Hepatic stellate cell (primary cell): ENCODE measurements around the gene TNRC6C.
A peak's percentile ranks its signal among the peaks of the same experiment; 100 is the strongest.
"Not testable (repeated sequence)": the region's sequence is repeated elsewhere in the genome, so short reads cannot be mapped to it uniquely, and the experiment has no call there.

Experiments
- DNase-seq: peaks from one replicate; pipeline ENCODE4 v3.0.0; 2011; ENCODE audit warnings: low spot score

Gene TNRC6C

DNA sequence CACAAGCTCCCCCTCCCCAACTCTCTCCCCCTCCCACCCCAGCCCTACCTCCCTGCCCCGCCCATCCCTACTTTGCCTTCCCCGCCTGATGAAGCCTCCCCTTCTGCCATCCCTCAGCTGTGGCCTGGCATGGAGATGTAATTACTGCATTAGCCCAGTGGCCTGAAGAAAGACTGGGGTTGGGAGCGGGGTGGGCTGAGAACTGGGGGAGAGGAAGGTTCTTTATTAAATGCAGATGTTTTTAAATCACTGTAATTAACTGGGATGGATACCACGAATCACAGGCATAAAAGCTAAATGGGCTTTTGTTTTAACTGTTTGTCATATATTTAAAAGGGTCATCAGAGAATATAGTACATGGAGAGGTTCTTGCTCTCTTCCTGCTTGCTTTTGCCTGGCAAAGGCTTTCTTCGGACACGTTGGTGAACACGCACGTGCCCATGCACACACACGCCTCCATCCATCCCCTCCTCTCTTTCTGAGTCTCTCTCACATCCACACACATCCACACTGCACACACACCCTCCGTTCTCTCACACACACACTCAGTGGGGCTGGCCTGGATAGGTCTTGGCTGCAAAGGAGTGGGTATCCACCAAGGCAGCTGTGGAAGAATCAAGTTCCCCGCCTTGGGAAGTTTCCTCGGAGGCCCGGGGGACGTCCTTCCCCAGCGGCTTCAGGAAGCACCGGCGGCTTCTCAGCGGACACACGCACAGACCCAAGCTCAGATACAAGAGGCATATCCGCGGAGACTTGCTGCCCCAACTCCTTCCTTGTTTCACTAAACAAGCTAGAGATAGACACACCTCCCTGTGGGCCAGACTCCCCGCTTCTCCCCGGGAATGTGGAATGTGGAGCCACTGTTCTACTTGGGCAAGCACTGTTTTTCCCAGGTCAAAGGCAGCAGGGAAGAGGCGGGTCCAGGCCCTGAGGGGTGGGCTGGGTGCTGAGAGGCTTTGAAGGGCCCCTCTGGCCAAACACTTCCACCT is 27.4 kb upstream of the TNRC6C start:
- no peak for DNase-seq

DNA sequence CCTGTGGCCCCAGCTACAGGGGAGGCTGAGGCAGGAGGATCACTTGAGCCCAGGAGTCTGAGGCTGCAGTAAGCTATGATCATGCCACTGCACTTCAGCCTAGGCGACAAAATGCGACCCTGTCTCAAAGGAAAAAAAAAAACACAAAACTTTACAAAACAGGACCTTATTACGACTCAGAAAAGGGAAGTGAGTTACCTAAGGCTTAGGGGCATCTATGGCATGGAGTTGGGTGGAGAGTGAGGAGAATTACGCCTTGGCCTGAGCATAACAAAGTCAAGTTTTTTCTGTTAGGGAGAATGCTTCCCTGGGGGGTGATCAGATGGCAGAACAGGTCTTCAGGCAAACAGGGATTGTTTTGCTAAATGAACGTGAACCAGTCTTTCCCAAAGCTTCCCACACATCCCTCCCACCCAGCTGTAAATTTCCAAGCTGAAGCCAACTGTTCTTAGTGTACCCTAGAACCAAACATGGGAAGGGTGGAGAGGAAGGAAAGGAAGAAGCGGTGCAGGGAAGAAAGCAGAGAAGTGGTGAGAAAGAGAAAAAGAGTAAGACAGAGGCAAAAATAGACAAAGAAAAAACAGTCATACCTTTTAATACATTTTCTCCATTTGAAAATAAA is 24.6 kb upstream of the TNRC6C start:
- DNase-seq = no peak

DNA sequence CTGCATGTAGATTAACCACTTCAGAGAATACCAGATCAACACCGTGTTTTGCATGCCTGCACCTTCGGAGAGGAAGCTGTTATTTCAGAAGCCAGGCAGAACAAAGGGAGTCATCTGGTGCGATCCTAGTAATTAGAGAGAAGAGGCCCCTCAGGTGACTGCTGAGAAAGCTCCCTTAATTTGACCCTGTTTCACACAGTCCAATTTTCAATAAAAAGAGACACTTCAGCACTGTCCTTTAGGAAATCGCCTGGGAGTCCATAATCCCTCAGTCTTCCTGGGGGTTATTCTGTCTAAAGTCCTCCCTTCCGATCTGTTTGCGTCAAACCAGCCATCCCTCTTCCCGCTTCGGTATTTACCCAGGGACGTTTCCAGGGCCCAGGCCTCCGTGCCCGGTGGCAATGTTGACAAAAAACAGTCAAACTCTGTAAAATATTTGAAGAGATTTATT is 23.4 kb upstream of the TNRC6C start:
- no peak for DNase-seq

DNA sequence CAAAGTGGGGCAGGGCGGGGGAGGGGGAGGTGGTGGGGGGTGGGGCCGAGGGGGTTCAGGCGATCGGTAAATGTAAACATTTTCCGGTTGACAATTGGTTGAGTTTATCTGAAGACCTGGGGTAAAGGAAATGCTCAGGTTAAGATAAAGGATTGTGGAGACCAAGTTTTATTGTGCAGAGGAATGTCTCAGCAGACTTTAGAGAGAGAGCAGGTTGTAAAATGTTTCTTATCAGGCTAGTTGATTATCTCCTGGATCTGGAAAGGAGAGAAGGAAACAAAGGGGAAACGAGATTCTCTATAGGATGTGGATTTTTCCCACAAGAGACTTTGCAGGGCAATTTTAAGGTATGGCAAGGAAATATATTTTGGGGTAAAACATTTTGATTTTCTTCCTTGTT is 22.8 kb upstream of the TNRC6C start:
- DNase-seq = not testable (repeated sequence)

DNA sequence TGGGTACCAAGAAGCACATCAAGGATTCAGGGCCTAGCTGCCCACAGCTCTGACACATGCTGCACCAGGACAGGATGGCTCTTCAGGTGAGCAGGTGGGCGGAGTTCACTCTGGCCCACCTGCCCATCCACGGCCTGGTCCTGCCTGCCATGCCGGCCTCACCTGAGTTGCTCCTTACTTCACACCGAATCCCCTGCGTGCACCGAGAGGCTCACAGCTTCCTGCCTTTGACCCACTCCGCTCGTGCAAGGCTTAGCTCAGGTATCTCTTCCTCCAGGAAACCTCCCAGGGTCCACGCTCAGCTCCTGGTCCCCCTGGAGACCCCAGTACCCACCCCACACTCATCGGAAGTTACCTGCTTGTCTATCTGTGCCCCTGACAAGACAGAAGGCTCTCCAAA is 21.6 kb upstream of the TNRC6C start:
- no peak for DNase-seq

DNA sequence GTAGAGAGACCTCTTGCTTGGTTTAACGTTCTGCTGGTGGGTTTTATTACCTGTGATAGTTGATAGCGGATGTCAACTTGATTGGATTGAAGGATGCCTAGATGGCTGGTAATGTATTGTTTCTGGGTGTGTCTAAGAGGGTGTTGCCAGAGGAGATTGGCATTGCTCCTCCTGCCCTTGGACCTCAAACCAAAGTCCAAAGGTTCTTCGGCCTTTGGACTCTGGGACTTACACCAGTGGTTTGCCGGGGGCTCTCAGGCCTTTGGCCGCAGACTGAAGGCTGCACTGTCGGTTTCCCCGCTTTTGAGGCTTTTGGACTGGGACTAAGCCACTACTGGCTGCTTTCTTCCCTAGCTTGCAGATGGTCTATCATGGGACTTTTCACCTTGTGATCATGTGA is 17.5 kb upstream of the TNRC6C start:
- no peak for DNase-seq

DNA sequence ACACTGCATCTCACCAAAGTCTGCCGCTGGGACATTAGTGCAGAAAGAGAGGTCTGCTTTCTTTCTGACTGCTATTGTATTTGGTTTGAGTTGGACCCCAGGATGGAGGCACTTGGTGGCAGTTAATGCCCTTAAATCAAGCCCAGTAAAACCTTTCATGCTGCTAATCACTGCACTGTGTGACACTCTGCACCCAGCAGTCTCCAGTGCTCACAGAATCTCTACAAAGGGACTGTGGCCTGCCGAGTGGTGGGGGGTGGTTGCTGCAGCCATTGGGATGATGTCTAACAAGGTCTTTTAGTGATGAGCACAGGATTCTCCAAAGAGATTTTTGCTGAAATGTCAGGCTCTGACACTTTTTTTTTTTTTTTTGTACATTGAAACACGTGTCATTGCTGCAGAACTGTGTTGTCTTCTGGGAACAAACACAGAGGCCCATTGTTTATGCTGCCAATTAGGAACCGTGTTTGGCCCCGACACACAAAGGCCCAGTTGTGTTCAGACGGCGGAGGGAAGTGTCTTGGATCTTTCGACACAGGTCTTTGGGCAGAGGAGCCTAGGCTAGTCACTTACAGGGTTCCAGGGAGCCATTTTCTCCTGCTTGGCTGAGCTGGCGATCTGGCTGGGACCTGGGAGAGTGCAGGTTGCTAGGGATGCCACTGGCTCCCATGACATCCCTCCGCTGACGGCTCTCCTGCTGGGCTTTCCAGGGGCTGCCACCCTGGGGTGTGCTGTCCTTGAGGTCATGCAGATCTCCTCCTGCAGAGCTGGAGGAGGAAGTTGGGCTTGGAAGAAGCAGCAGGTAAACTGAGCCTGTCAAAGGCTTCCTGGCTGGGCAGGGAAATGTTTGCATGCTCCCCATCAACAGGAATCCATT is 16.2 kb upstream of the TNRC6C start:
- no peak for DNase-seq

DNA sequence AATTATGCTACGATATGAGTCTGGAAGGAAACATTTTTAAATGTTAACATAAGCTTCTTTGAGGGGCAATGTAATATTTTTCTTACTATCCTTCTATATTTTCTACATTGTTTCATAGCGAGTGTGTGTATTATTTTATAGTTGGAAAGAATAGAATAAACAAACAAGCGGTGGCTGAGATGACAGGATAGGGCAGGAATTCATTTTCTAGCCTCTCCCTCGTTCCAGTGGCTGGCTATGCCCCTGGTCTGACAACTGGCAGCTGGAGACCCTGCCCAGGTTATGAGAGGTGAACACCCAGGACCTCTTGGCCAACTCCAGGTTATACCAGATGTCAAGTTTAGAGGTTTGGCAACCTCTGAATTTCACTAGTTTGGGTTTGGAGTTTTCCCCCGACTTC is 14.5 kb upstream of the TNRC6C start:
- DNase-seq = no peak

DNA sequence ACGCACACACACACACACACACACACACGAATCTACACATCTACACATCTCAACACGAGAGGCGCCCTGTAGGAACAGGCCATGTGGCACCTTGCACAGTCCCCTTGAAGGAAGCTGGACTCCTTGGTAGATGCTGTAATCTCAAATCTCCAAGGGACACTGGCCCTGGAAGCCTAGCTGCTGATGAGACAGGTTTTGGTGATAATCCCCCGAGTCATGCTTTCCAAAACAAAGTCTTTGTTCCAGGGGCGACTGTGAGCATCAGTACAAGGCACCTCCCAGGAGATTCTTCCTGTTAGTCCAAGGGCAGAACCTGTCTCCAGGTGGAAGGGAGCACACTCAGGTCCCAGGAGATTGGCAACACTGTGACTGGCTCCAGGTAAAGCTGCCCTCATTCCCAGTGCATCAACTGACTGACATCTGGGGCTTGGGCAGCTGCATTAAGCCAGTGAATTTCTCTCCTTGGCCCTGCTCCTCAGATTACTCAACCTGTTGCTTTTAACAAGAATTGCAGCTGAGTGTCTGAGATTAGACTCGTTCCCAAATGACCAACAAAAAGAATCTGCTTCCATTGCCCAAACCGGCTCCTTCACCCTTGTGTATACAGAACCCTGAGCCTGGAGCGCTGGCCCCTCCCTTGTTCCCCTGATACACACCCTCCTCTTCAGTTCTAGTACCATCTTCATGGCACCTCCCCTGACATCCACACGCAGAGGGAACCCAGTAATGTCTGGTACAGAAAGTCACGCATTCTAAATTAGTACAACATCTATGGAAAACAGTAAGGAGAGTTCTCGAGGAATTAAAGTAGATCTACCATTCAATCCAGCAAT is 13.9 kb upstream of the TNRC6C start:
- no peak for DNase-seq

DNA sequence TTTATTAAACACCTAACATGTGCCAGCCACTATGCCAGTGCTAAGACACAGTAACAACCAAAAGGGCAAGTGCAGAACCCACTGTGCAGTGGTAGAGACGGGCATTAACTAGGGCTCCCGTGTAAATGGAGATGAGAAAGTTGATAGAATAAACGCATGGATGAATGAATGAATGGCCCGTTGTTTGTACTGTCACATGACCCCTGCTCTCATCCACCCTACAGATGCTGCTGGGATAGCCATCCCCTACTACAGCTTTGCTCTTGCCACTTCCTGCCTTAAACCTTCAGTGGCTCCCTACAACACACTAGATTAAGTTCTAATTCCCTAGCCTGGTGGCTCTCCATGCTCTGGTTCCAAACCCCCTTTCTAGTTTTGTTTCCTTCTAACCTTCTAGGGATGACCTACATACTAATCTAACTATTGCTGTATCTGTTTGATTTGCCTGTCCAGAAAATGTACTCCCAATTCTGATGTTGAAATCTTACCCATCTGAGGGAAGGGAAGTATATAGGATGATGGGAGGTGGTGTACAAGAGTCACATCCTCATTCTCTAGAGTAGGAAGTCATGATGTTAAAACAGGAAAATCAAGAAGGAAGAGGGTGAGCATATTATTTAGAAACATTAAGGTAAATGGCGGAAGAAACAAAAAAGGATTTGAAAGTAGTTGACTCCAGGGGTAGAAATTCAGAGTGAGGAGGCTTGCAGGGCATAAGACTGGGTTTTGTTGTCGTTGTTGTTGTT is 11.4 kb upstream of the TNRC6C start:
- no peak for DNase-seq

DNA sequence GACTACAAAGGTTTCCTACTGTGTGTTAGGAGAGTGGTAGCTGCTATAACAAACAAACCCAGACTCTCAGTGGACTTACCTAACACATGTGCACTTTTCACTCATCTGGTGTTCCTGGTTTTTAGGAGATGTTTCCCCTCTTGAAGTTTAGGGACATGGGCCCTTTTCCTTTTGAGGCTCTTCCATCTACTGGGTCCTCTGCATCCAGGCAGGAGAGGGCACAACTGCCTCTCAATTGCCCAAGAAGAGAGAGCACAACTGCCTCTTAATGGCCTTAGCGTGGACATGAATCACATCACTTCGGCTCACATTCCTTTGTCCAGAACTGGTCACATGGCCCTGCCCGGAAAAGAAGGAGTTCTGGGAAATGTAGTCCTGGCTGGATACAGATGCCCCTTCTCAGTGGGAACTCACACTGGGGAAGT is 9.8 kb upstream of the TNRC6C start:
- peak; percentile 76 for DNase-seq

DNA sequence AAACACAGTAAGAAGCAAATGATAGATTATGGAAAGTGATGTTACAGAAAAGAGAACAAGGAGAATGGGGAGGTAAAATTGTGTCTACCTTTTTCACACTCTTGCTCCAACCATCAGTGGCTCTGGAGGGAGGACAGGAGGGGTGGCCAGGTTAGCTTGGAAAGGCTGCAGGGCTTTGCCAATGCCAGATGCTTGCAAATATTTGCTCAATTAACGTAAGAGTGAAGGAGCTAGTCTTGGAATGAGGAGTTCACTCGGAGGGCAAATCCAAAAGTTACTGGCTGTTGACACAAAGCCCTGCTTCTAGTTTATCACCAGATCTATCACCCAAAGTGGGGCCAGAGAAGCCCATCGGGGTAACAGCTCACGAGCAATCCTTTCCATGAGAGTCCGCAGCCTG is 7.4 kb upstream of the TNRC6C start:
- no peak for DNase-seq

DNA sequence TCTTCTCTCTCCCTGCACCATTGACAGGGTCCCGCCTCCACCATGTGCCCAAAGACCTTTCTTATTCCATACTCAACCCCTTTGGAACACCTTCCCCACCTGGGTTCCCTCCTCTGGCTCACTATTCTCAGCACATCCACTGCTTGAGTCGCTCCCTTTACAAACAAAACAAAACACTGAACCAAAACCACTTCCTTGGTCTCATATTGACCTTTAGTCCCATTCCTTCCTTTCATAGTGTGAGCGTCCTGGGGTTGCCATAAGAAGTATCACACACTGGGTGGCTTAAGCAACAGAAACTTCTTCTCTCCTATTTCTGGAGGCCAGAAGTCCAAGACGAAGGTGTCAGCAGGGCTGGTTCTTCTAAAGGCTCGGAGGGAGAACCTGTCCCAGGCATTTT is 6.1 kb upstream of the TNRC6C start:
- DNase-seq = no peak

DNA sequence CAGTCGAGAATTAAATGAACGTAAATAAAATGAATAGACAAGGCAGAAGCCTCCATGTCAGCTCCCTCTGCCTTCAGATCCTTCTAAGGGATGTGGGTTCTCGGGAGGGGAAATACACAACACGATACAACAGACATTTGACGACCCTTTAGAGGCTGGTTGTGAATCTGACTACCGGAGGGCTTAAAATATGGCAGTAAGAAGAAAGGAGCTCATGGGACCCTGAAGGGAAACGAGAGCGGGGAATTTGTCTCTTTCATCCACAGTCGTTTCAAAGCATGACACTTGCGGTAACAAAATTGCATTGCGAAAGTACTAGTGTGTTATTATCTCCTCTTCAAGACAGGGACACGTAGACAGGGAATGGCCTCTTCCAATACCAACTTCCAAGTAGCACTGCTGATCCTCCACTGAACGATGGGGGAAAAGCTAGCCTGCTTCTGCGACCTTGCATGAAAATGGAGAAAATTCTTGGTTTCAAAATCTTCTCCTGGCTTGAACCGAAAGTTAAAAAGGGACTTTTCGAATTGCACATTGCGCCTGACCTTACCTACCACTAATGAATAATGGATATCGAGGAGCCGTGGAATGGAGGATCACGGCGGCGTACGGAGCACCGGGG is 1.2 kb upstream of the TNRC6C start:
- peak; percentile 27 for DNase-seq

DNA sequence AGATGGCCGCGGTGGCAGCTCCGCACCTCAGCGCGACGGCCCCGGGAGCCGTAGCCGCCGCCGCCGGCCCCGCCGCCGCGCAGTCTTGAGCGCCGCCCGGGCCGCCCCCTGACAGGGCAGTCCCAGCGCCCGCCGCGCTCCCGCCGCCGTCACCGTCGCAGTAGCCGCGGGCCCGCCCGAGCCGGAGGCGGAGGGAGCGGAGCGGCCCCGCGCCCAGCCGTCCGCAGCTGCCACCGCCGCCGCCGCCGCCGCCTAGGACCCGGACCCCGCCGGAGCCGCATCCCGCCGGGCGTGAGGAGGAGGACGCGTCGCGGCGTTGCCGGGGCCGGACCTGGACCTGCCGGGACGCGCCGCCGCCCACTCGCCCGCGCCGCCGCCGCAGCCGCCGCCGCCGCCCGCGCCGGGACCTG is 218 bp downstream of the TNRC6C start:
- no peak for DNase-seq

DNA sequence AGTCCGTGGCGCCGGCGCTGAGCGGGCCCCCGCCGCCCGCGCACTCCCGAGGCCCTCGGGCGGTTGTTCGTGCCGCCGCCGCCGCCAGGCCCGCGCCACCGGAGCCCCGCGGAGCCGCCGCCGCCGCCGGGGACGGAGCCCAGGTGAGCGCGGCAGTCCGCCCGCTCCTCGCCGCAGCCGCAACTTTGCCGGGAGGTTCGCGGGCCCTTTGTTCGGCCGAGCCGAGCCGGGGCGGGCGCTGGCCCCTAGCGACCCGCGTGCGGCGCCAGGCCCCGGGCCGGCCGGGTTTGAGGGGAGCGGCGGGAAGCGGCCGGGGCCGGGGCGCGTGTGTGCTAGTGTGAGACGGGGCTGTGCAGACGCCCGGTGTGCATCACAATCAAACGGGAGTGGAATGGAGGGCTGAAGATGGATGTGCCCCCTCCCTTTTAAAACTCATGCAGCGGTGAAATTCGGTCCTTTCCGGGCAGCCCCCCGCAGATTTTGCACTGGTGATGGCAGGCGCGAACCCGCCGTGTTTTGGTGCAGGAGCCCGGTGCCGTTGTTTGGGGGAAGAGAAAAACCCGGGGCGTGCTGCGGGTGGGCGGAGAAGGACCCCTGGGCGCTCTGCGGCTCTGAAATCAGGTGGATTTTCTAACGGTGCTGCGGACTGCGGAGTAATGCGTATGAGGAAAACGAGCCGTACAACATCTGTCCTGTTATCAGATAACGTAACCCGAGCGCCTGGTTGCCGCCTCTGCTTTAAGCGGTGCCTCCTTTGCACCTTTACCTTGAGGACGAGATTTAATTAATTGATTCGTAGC is 823 bp downstream of the TNRC6C start:
- DNase-seq = peak; percentile 35

DNA sequence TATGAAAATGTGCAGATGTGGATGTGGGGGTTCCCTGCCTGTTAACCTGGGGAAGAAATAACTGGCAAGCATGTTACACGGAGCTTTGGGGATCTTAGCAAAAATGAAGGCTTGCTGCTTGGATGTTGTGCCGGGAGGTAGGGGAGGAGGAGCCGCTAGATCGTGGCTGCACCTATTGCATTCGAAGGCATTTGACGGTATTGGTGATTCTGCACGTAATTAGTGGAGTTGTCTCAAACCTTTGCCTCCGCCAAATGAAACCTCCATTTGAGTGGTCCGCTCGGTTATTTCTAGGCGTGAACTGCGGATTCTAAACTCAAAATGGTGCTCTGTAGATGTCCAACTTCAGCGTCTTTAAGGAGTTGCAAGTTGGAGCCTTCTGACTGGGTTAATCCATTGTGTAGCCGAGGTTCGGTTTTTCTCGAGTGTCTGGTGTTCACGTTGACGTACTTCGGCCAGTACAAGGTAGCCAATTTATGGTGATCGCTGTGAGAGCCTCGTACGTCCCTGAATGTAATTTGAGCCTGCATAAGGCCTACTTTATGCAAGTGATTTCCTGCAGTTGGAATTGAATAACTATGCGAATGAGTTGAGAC is 1.5 kb downstream of the TNRC6C start:
- no peak for DNase-seq

DNA sequence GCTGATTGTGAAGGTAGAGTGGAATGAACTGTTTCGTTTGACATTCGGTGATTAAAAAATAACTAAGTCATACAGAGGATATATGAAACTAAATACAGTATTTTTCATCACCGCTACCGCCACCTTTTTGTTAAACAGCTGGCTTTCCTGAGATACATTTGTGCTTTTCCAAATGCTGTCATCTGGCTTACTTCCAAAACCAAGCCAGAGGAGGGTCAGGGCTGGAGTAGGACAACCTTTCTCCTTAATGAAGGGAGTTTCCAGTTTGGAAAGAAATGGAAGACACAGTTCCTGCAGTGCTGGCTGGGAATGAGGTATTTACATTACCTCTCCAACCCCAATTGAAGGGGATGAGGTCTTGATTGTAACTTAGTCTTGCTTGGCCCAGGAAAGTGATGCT is 3.2 kb downstream of the TNRC6C start:
- no peak for DNase-seq

DNA sequence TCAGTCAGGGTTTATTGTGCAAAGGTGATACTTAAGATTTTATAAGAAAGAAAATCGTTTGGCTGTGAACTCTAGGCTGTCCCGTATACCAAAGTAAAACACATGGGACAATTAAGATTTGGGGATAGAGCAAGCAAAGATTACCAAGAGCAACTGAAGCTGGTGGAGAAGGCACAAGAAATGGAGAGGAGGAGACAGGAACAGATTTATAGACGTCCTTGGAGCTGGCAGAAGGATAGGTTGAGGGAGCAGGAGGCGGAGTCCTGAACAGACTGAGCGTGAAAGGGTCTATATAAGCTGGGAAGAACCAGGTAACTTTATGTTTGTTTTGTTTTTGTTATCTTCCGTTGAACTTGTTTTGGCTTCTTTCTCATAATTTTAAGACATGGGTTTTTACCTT is 3.8 kb downstream of the TNRC6C start:
- no peak for DNase-seq
